Sigmoid colon (tissue), 7 donors: ENCODE measurements around the gene RBM26. TPM values are rescaled to one million over a fixed set of nuclear protein-coding genes. Genes with fewer than 3 reads are reported as not detected.

Source experiments
- DNase-seq: peaks from one replicate; pipeline ENCODE4 v3.0.0-alpha.2; 2019
- H3K27ac ChIP-seq, 4 donors: fragments of 200-600 bp; sonication (generic); one replicate each; pipeline ENCODE4 v1.5.1; 2016 to 2019; ENCODE audit warnings: mild to moderate bottlenecking in 1 of 4
- H3K27me3 ChIP-seq, 3 donors: fragments of 200-600 bp; sonication (generic); one replicate each; pipeline ENCODE4 v1.5.1; 2019; ENCODE audit warnings: mild to moderate bottlenecking in 1 of 3
- H3K36me3 ChIP-seq, 4 donors: fragments of 200-600 bp; sonication (generic); one replicate each; pipeline ENCODE4 v1.5.1; 2016 to 2019
- H3K4me1 ChIP-seq, 4 donors: fragments of 200-600 bp; sonication (generic); one replicate each; pipeline ENCODE4 v1.5.1; 2017 to 2019
- H3K4me3 ChIP-seq, 4 donors: fragments of 200-600 bp; sonication (generic); one replicate each; pipeline ENCODE4 v1.5.1; 2017 to 2019; ENCODE audit warnings: mild to moderate bottlenecking in 2 of 4, moderate library complexity in 1 of 4
- H3K9me3 ChIP-seq, 4 donors: fragments of 200-600 bp in 3 of 4; sonication (generic) in 3 of 4; one replicate each; pipeline versions ENCODE4 v1.5.1 to v1.6.1; 2013 to 2019
- EP300 ChIP-seq, 4 donors: sonication (generic); formaldehyde crosslinking; IDR thresholded peaks; one replicate each; pipeline ENCODE4 v1.6.1; 2017; ENCODE audit warnings: antibody characterized with exemption in 4 of 4
- POLR2A ChIP-seq, 2 donors: fragments of 450-650 bp; IDR thresholded peaks; one replicate each; pipeline ENCODE4 v1.6.1; 2016; ENCODE audit warnings: antibody characterized with exemption in 2 of 2, mild to moderate bottlenecking in 2 of 2, moderate library complexity in 2 of 2
- POLR2AphosphoS5 ChIP-seq, 4 donors: sonication (generic); formaldehyde crosslinking; IDR thresholded peaks; one replicate each; pipeline ENCODE4 v1.6.1; 2017; ENCODE audit warnings: antibody characterized with exemption in 4 of 4
- WGBS, 2 donors: extraction: QIAGEN DNeasy Blood & Tissue Kit; methylation state at CpG; one replicate each; pipeline ENCODE4 v1.1.7; 2013; 5-methylcytosine and 5-hydroxymethylcytosine counted together
- intact Hi-C: fragments of 100-400 bp; cut with DNase I; formaldehyde crosslinking; loops from one replicate; pipeline ENCODE4 v1.15.1; 2023
- polyA plus RNA-seq, 3 donors: library from polyadenylated mRNA; stranded (reverse); fragments of 200-250 nt; gene quantifications; one replicate each; pipeline ENCODE4 v1.2.3, GENCODE V29; 2013
- total RNA-seq, 4 donors: library from RNA; depleted of rRNA; stranded (reverse); fragments of >200 nt; gene quantifications; one replicate each; pipeline ENCODE4 v1.1.0, GENCODE V29; 2016
- TF ChIP-seq, protein P1 (sequence below), 4 experiments: fragments of 450-650 bp in 3 of 4; fragments of 200-600 bp in 1 of 4; IDR thresholded peaks; one replicate each; pipeline ENCODE4 v1.5.1; 2016 to 2019; ENCODE audit warnings: antibody characterized with exemption in 4 of 4, mild to moderate bottlenecking in 3 of 4, moderate library complexity in 2 of 4
- donor health status: healthy with polysubstance abuse.
- donor health status: Bipolar disorder and iron deficiency.
- donor health status: healthy.

RBM26 gene
- total and polyA plus RNA-seq, 7 donors, result 4.8 to 47.4 (median 29.6) TPM

DNA sequence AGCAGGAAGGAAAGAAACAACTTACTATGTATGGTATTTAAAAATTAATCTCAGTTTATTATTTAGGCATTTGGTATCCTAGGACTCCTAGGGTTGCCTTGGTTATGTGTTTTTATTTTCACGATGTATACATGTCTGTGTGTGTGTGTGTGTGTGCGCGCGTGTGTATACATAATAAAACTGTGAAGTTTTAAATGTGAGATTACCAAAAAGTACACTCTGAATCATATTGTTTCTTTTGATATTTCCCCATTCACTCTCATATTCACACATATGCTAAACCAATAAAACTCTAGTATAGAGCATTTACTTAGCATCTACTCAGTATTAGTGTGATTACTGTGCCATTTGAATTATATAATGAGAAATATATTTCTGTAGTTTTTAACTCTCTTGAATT, 44.1 kb upstream of the RBM26 start:
- WGBS, 2 donors, result 73 to 90% methylated on average over 4 of the region's 4 CpGs
- H3K9me3 ChIP-seq, result no peaks in the 10 kb centered on the region
- no peak for DNase-seq
- H3K27ac ChIP-seq, result no peak overlapping the region
- intact Hi-C loops, result no loop called here
- TF ChIP-seq POLR2A (IDR thresholded peaks at IDR 0.05), result no peak
- TF ChIP-seq, protein P1, sequence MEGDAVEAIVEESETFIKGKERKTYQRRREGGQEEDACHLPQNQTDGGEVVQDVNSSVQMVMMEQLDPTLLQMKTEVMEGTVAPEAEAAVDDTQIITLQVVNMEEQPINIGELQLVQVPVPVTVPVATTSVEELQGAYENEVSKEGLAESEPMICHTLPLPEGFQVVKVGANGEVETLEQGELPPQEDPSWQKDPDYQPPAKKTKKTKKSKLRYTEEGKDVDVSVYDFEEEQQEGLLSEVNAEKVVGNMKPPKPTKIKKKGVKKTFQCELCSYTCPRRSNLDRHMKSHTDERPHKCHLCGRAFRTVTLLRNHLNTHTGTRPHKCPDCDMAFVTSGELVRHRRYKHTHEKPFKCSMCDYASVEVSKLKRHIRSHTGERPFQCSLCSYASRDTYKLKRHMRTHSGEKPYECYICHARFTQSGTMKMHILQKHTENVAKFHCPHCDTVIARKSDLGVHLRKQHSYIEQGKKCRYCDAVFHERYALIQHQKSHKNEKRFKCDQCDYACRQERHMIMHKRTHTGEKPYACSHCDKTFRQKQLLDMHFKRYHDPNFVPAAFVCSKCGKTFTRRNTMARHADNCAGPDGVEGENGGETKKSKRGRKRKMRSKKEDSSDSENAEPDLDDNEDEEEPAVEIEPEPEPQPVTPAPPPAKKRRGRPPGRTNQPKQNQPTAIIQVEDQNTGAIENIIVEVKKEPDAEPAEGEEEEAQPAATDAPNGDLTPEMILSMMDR (IDR thresholded peaks at IDR 0.05), result no peak
- H3K36me3 ChIP-seq, result no peaks in the 10 kb centered on the region
- H3K4me3 ChIP-seq, result no peak overlapping the region
- no peaks in the 10 kb centered on the region for H3K27me3 ChIP-seq
- H3K4me1 ChIP-seq, result no peaks in the 10 kb centered on the region

DNA sequence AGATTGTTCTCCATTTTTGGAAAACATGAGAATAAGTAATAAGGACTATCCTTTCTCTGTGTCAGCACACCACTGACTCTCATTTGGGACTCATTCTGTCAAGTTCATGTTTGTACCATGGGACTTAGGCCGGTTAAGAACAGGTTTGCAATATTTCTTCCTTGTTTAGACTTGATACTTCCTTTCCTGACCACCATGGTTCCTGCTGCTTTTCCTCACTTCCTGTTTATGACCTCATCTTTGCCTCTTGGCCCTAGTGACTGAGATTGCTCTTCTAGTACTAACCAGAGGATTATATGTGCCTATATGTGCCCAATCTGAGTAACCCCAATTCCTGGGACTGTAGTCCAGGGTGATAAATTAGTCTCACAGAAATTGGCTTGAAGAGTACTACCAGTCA, 42.4 kb upstream of the RBM26 start:
- no peak overlapping the region for H3K27ac ChIP-seq
- WGBS, 2 donors, result 47 to 68% methylated on average over 1 of the region's 1 CpG
- H3K9me3 ChIP-seq, result no peaks in the 10 kb centered on the region
- intact Hi-C loops, result no loop called here
- no peaks in the 10 kb centered on the region for H3K4me1 ChIP-seq
- DNase-seq, result no peak
- H3K27me3 ChIP-seq, result no peaks in the 10 kb centered on the region
- TF ChIP-seq POLR2AphosphoS5 (IDR thresholded peaks at IDR 0.05) (no peak), EP300 (IDR thresholded peaks at IDR 0.05) (no peak), POLR2A (IDR thresholded peaks at IDR 0.05) (no peak)
- TF ChIP-seq, protein P1 (IDR thresholded peaks at IDR 0.05), result no peak
- H3K4me3 ChIP-seq, result no peak overlapping the region
- no peaks in the 10 kb centered on the region for H3K36me3 ChIP-seq

DNA sequence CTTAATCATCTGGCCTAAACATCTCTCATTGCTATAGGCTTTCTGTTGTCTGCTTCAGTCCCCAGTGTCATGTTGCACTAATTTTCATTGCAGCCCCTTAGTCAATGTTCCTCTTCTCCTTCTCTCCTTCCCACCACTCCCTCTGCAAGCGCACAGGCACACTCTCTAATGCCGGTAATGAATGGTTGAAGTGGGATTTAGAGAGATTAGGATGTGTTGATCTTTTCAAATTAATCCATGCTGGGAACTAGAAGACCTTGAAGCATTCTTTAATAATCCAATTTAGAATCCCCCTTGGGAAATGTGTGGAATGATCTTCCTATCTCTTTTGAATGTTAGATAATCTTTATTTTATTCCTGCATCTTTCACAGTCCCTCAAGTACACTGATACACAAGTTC, 41.7 kb upstream of the RBM26 start:
- no peak for DNase-seq
- TF ChIP-seq EP300 (IDR thresholded peaks at IDR 0.05) (no peak), POLR2AphosphoS5 (IDR thresholded peaks at IDR 0.05) (no peak), POLR2A (IDR thresholded peaks at IDR 0.05) (no peak)
- TF ChIP-seq, protein P1 (IDR thresholded peaks at IDR 0.05), result no peak
- Histone ChIP-seq H3K4me1 (no peaks in the 10 kb centered on the region), H3K27ac (no peak overlapping the region), H3K36me3 (no peaks in the 10 kb centered on the region), H3K27me3 (no peaks in the 10 kb centered on the region), H3K9me3 (no peaks in the 10 kb centered on the region), H3K4me3 (no peak overlapping the region)
- intact Hi-C loops, result no loop called here
- 90 to 94% methylated on average over 2 of the region's 2 CpGs for WGBS, 2 donors

DNA sequence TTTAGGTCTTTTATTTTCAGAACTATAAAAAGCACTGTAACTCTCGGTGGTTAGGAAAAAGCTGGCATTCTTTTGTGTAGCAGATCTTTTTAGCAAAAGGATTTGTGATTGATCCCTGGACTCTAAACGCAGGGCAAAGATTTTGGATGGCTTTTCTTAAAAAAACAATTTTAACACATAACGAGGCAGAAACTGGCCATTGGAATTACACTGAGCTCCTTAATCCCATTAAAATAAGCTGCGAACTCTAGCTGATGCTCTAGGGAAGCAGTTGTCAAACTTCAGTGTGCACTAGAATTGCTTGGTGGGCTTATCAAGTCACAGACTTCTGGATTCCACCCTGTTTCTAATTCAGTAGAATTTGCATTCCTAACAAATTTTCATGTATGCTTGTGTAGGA, 41.1 kb upstream of the RBM26 start:
- Histone ChIP-seq H3K36me3 (no peaks in the 10 kb centered on the region), H3K4me1 (no peaks in the 10 kb centered on the region), H3K9me3 (no peaks in the 10 kb centered on the region), H3K27me3 (no peaks in the 10 kb centered on the region), H3K4me3 (no peak overlapping the region), H3K27ac (no peak overlapping the region)
- WGBS, 2 donors, result 89 to 92% methylated on average over 4 of the region's 4 CpGs
- intact Hi-C loops, result no loop called here
- TF ChIP-seq POLR2AphosphoS5 (IDR thresholded peaks at IDR 0.05) (no peak), POLR2A (IDR thresholded peaks at IDR 0.05) (no peak), EP300 (IDR thresholded peaks at IDR 0.05) (no peak)
- TF ChIP-seq, protein P1 (IDR thresholded peaks at IDR 0.05), result no peak
- DNase-seq, result no peak

DNA sequence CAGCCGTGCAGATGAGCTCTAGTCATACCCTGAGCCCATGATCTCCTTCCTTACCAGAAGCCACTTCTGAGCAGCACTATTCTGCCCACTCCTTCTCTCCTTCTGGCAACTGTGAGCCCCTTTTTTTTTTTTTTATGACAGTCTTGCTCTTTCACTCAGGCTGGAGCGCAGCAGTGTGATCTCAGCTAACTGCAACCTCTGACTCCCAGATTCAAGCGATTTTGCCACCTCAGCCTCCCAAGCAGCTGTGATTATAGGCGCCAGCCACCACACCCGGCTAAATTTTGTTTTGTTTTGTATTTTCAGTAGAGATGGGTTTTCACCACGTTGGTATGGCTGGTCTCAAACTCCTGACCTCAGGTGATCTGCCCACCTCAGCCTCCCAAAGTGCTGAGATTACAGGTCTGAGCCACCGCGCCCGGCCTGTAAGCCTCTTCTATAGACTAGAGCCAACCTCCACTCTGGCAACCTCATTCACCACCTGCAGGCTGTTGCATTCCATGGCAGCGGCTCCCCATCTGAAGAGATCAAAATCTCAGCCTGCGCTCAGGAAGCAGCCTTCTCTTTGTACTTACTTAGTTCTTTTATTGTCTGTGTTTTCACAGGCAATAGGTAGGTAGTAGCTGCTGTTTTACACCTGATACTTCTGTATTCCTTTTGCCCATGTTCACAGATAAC, 40.1 kb upstream of the RBM26 start:
- no peak overlapping the region for H3K4me3 ChIP-seq
- TF ChIP-seq EP300 (IDR thresholded peaks at IDR 0.05) (no peak), POLR2A (IDR thresholded peaks at IDR 0.05) (no peak), POLR2AphosphoS5 (IDR thresholded peaks at IDR 0.05) (no peak)
- TF ChIP-seq, protein P1 (IDR thresholded peaks at IDR 0.05), result no peak
- no peaks in the 10 kb centered on the region for H3K9me3 ChIP-seq
- intact Hi-C loops, result no loop called here
- H3K27ac ChIP-seq, result no peak overlapping the region
- DNase-seq, result no peak
- no peaks in the 10 kb centered on the region for H3K36me3 ChIP-seq
- H3K27me3 ChIP-seq, result no peaks in the 10 kb centered on the region
- H3K4me1 ChIP-seq, result no peaks in the 10 kb centered on the region
- 86% methylated on average over 11 of the region's 11 CpGs for WGBS, 2 donors
